GM19238 (cell line): Measurements from ENCODE around the gene SNRPD1.
"Not testable (repeated sequence)": the region's sequence is repeated elsewhere in the genome, so short reads cannot be mapped to it uniquely, and the experiment has no call there.

ENCODE experiments used
- DNase-seq: peaks from one replicate; pipeline ENCODE4 v3.0.0; 2011; ENCODE audit warnings: low spot score; ENCODE audit not compliant: insufficient read length

The SNRPD1 gene

GRCh38 chr18:21612125-21613039 is at the start of gene SNRPD1:
TSS of gene SNRPD1 (plus strand) at chr18:21612314. CDS start at chr18:21612430, 116 bp downstream.
- DNase-seq: peak; percentile 92

GRCh38 chr18:21571772-21572171 is 40.3 kb upstream of the SNRPD1 start:
- DNase-seq: no peak

- no peak for DNase-seq
Measured at GRCh38 chr18:21575656-21576055, 36.5 kb upstream of the SNRPD1 start.

GRCh38 chr18:21584391-21584790 is 27.7 kb upstream of the SNRPD1 start:
- no peak for DNase-seq

- not testable (repeated sequence) for DNase-seq
Measured at GRCh38 chr18:21592361-21592760, 19.8 kb upstream of the SNRPD1 start.

GRCh38 chr18:21593540-21594257 is 18.4 kb upstream of the SNRPD1 start:
- no peak for DNase-seq

- DNase-seq: no peak
Measured at GRCh38 chr18:21597620-21598019, 14.5 kb upstream of the SNRPD1 start.

- DNase-seq: no peak
Measured at GRCh38 chr18:21598726-21599584, 13.2 kb upstream of the SNRPD1 start.

- DNase-seq: peak; percentile 62
Measured at GRCh38 chr18:21599585-21600525, 12.3 kb upstream of the SNRPD1 start.

GRCh38 chr18:21600526-21601410 is 11.3 kb upstream of the SNRPD1 start, which contains the start of gene ESCO1:
TSS of gene ESCO1 (minus strand) at chr18:21600704. CDS start at chr18:21574843, 25,861 bp downstream.
- peak; percentile 82 for DNase-seq

GRCh38 chr18:21602299-21602587 is 9.9 kb upstream of the SNRPD1 start:
- DNase-seq: no peak

GRCh38 chr18:21604671-21605070 is 7.4 kb upstream of the SNRPD1 start:
- DNase-seq: no peak

- DNase-seq: no peak
Measured at GRCh38 chr18:21605213-21605612, 6.9 kb upstream of the SNRPD1 start.

- DNase-seq: not testable (repeated sequence)
Measured at GRCh38 chr18:21611401-21612124, 551 bp upstream of the SNRPD1 start.

GRCh38 chr18:21621640-21622039 is 9.5 kb downstream of the SNRPD1 start:
- DNase-seq: not testable (repeated sequence)

GRCh38 chr18:21629089-21629832 is 17.1 kb downstream of the SNRPD1 start:
- no peak for DNase-seq

GRCh38 chr18:21632393-21632792 is 20.3 kb downstream of the SNRPD1 start:
- DNase-seq: no peak

GRCh38 chr18:21634588-21635199 is 22.6 kb downstream of the SNRPD1 start:
- DNase-seq: no peak
